GM18520 (cell line): ENCODE results near the gene PBX1.
"Not testable (repeated sequence)": the region's sequence is repeated elsewhere in the genome, so short reads cannot be mapped to it uniquely, and the experiment has no call there.

ENCODE experiments used
- ATAC-seq: cut with Tn5 transposase; IDR thresholded peaks from one replicate; pipeline ENCODE4 v1.9.1; 2021; ENCODE audit not compliant: unreplicated experiment

PBX1 gene

DNA sequence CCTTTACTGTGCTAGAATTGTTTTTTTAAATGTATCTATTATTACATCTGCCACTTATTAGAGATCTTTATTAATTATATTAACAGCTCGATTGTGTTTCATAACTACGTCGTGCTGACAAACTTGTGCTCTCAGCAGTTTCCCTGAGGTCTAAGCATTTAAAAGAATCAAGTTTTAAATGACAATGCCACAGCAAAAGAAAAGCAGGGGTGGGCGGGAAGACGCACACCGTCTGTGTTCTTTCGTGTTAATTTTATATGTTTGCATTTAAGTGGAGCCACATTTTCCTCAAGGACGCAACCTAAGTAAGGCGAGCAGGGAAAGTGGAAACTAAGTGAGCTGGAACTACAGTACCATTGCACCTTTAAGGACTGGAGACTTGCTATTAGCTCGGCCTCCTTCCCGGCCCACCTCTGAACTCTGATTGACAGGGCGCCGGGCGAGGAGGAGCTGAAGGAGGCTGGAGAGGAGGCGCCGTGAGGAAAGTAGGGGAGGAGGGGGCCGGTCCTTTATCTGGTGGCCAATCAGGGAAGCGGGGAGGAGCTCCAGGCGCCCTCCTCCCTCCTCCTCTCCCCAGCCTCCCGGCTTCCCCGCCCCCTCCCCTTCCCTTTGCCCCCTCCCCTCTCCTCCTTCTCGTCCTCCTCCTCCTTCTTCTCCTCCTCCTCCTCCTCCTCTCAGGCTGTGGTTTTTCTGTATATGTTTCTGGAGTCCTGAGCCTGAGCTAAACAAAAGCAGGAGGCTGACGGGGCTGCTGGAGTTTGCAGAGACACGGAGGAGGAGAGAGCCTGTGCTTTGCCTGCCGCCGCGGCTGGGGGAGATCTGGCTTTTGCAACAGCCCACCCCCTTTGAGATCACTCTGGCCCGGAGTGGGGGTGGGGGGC lies at the start of gene PBX1:
Gene PBX1 (plus strand): TSS at position 724 of the 881 bp plus-strand sequence.
- peak; percentile 100 for ATAC-seq

DNA sequence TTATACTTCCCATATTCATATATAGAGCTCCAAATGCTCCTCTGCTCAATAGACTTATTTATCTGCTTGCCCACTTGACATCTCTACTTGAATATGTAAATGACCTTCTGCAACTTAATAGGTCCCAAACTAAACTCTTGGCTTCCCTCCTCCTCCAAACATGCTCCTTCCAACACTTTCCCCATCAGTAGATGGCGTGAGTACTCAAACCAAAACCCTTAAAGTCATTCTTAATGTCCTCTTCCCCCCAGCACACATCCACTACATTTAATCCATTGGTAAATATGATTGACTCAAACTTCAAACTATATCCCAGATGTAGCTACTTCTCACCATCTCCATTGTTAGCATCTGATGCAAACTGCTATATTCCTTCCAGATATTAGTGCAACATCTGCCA lies 48.5 kb upstream of the PBX1 start:
- no peak for ATAC-seq

DNA sequence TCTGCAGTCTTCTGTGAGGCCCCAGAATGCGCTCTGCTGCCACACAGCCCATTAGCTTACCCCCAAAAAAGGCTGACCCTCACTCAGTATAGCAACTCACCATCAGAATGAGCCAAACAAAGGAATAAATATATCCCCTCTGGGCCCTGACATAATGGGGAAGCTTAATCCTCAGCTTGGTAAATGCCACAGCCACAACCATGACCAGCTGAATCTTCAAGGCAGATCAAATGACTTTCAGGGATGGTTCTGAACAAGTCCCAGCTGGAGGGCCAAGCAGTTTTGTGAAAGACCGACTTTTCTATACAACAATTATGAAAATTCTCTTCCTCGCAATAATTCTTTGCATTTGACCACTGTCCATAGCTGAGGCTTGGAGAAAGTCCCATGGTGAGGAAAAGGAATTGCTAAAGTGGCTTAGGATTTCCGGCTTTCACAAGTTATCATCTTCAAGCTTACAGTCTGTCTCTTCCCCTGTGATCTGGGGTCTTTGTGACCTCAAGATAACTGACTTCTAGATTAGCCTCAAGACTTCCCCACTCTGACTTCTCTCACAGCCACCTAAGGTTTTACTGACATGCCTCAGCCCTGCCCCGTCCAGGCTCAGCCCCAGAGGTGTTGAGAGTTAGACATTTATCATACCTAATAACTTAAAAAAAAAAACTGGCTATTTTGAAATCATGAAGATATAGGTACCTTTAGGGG lies 47.8 kb upstream of the PBX1 start:
- ATAC-seq, result no peak

DNA sequence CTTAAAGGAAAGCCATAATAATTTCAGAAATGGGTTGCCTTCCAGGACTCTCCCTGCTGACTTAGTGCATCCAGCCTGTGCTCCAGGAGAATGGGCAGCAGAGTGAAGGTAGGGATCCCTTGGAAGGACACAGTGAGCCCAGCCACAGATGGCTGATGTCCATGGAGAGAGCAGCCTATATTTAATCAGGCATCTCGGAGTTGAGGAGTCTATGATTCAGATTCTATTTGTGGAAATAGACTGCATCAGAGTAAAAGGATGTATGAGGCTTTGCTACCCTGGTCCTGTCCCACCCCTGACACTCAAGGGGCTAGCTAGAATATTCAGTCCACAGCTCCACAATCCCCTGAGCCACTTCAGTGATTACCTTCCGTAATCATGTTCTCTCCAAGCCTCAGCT lies 43.8 kb upstream of the PBX1 start:
- no peak for ATAC-seq

DNA sequence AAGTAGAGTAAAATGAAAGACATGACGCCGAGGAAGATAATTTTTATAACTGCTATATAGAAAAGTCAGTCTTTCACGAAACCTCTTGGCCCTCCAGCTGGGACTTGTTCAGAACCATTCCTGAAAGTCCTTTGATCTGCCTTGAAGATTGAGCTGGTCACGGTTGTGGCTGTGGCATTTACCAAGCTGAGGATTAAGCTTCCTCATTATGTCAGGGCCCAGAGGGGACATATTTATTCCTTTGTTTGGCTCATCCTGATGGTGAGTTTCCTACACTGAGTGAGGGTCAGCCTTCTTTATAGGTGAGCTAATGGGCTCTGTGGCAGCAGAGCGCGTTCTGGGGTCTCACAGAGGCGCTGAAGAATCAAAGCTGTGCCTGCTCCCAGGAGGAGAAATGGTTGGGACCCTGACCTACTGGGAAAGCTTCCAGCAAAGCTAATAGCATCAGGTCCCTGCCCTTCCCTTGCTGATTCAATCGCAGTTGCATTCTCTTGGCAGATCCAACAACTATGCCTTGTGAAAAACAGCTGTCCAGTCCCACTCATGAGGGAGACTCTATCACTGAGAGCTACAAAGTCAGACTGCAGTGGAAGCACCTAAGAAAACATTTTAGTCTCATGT lies 43.2 kb upstream of the PBX1 start:
- ATAC-seq, result no peak

DNA sequence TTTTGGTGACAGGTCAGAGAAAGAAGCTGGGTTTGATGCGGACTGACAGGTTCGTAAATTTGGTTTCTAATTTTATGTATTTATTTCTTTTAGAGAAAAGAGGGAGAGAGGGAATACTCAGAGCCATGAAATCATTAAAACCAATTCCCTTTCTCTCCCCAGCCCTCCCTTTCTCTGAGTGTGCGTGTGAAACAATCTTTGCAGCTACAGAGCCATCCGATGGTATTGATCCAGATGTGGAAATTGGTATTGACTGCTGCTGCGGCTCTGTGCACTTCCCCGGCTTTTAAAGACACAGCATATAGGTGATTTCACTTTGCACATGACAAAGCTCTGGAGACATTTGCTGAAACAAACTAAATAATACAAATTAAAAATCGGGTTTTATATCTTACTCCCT lies 42.4 kb upstream of the PBX1 start:
- ATAC-seq, result no peak

DNA sequence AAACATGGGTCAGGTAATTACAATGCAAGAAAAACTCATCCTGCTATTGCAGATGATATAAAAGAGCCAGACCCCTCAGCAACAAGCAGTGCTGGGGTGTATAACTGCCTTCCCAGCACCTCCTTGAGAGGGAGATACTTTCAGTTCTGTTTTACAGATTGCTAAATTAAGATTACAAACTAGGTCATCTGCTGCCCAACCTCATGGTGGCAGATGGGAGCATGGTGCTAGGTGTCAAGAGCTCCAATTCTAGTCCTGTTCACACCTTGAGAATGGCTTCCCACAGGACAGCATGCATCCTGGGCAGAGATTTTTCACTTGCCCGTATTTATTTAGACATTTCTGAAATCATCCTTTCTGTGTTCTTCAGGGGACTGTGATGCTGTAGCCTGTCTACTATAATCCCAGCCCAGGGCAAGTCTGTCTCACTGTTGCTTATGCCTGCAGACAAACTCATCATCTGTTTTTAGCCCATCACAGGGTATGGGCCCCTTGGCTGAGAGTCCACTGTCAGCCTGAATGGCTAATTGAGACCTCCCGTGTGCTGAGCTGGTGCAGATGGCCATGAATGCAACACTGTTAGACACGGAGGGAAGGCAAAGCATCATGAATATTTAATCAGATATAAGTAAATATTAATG lies 40.2 kb upstream of the PBX1 start:
- no peak for ATAC-seq

DNA sequence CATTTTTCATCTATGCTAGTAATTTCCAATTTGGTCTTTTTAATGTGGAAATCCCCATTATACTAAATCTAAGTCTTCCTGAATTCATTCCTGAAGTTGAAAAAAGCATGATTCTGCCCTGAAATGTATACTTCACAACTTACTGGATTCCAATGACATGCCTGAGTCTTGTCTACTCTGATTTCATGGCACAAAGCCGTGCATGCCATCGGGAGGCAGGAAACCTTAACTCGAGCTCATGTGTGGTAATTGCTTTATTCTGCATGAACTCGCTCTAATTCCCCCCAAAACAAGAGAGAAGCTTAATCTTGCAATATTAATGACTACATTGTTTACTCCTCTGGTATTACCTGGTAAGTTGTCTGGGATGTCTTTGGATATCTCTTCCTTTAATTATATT lies 39.6 kb upstream of the PBX1 start:
- ATAC-seq, result no peak

DNA sequence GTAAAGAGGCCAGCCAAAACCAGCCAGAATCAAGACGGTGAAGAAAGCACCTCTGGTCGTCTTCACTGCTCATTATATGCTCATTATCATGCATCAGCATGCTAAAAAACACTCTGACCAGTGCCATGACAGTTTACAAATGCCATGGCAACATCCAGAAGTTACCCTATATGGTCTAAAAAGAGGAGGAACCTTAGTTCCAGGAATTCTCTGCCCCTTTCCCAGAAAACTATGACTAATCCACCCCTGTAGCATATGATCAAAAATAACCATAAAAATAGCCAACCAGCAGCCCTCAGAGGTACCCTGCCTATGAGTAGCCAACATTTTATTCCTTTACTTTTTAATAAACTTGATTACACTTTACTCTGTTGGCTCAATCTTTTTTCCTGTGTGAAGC lies 34.2 kb upstream of the PBX1 start:
- ATAC-seq, result no peak

DNA sequence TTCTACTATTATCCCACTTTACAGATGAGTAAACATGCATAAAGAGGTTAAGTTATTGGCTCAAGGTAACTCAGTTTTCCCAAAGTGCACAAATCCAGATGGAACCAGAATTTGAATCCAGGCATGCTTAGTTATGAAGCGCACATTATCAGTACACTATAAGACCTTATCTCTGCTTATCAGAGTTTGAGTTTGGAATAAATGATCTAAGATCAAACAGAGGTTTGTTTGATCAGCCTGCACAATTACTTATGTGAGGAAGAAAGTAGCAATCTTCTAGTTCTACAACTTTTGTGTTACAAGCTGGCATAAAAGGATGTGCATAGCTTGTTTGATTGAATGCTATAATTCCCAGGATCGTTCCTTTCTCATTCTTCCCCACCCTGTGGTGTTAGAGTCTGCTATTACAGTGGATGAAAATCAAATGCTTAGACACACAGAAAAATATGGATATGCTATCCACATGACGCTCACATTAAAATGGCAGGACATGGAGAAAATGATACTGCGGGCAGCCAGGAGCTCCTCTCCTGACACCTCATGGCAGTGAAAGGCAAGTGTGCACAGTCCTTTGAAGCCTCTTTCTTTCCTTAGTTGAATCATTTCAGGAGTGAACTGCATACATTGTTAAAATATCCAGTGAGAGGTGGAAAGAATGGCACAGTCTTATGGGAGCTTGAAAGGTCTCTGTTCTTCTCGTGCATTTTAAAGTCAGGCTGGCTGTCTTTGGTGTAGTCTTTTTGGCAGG lies 23.9 kb upstream of the PBX1 start:
- ATAC-seq, result no peak

DNA sequence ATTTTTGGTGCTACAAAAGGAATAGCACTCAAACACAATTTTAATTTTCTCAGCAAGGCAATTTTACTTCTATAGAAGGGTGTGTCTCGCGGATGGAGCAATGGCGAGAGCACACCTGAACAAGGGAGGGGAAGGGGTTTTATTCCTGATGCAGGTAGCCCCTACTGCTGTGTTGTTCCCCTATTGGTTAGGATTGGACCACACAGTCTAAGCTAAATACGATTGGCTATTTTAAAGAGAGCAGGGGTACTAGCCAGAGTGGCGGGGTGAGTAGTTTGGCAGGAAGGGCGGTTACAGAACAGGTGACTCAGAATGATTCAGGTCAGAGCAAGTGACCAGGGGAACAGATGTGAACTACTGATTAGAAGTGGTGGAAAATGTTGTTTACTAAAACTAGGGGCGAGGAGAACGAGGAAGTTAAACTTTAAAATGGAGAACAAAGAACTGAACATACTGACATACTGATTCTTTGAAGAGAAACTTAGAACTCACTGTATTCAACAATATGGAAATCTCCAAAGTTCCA lies 6.5 kb upstream of the PBX1 start:
- not testable (repeated sequence) for ATAC-seq

DNA sequence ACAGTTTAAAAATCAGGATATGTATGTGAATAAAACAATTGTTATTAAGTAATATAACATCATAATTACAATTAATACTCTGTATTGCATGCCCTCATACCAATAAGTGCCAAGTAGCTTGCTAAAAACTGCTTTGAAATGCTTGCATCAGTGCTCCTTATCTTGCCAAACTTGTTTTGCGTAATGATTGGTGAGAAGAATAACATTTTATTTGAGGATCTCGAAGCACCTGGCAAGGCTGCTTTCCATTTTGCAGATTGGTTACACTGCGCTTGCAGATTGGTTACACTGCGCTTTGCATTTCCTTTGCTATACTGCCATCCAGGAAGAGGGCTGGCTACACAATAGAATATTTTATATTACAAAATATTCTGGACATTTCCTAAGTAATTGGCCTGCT lies 1.7 kb upstream of the PBX1 start:
- ATAC-seq, result no peak

DNA sequence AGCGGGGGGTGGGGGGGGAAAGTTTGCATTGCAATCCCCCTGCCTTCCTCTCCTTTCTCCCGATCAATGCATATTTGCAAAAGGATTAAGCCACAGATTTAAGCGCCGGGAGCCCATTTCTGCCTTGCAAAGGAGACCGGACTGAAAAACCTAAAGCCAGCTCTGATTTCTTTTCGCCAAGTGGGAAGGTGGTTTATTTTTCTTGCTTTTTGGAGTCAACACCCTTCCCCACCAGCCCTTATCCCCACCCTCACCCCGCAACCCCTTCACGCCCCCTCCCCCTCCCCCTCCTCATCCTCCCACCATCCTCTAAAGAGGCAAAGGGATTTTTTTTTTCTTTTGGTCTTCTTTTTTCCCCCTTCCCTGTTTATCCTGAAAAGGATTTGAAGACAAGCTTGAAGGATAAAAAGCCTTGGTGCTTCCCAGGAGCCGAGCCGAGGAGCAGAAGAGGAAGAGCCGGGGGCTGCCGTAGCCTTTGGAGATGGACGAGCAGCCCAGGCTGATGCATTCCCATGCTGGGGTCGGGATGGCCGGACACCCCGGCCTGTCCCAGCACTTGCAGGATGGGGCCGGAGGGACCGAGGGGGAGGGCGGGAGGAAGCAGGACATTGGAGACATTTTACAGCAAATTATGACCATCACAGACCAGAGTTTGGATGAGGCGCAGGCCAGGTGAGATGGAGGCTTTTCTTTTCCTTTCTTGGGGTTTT lies 513 bp downstream of the PBX1 start:
- ATAC-seq, result no peak

DNA sequence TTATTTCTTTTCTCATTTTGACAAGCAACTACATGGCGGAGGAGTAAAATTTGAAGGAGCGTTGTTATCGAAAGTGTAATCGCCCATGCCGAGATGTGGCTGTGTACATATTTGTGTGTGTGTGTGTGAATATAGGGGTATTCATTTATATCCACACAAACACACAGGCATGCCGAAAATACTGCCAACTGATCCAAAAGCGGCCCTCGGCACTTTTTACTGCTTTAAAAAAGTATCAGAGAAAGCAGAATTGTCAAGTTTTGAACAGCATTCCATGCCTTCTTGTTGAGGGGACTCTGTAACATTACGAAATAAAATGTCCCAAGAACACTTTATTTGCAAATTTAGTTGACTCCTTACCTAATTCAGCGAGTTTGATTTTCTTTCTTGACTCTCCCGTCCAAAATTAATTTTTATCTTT lies 1.1 kb downstream of the PBX1 start:
- no peak for ATAC-seq

DNA sequence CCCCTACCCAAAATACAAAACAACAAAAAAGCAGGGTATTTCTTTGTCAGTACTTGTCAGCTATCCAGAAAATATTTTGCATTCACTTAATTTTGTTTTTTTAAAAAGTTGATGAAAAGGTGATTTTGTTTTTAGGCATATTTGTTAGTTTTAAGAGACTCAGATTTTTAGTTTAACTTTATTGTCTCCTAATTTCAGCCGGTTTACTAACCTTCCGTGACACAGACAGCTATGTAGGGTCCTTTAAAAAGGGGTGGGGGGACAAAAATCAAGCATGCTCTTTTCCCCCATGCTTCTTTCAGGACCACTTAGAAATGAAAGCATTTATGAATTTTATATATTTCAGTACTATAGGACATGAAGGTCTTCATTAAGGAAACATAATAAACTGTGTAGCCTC lies 1.6 kb downstream of the PBX1 start:
- no peak for ATAC-seq

DNA sequence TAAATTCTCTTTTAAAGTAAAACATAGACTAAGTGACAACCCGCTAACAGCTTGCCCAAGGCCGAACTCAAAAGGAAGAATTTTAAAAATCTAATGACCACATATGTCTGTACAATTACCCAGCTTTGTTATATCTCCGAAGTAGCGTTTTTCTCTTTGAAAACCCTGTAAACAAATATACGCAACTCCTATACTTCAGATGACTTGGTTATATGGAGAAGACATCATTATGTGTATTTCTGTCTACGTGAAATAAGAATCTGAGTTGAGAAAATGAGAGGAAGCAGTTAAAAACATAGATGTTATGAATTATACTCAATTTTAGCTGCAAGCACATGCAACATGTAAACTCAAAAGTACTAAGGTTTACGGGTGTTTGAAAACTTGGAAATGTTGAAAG lies 2.0 kb downstream of the PBX1 start:
- ATAC-seq, result no peak

DNA sequence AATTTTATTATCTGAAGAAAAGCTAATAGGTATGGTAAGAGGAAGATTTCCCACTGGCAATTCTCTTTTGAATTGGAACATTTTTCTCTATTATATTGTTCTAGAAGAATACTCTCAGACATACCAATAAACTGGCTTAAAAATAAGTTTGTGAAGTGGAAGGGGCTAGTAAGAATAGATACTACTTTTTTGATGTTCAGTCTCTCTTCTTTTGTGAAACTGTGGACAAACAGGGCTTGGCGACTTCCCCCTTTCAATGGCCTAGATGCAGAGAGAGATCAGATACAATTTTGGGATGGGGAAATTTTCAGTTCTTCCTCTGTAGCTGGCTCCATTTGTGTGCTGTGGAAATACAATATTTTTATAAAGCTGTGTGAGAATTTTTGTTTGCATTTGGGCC lies 2.5 kb downstream of the PBX1 start:
- no peak for ATAC-seq

DNA sequence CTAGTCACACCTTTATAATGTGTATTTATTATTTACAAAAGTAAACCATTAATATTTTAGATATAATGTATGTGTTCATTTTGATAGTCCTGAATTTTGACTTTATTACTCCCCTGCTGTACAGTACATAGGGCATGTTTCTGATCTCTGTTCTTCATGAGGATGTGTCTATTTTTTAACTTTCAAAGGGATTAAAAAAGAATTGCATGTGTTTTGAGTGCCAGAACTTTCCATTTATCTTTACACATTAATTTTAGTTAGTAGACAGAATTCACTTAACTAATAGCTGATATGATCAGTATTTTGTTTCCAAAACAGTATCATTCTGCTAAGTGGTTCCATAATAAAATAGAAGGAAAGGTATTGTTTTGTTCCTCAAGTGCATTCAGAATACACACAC lies 3.1 kb downstream of the PBX1 start:
- ATAC-seq, result no peak

DNA sequence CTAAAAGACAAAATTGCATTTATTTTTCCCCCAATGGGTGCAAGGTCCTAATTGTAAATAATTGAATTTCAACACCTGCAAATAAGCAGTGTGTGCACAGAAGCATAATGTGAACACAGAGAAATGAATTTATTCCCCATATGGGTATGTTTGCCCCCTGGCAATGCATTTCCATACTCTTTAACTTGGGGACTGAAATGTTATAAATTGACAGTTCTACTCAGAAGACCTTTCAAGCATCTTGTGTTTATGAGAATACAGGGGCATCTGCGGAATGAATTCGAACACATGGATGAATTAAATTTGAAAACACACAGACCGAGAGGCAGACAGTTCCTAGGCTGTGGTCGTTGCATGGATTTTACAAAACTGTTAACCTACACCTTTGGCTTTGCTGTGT lies 3.5 kb downstream of the PBX1 start:
- ATAC-seq, result no peak

DNA sequence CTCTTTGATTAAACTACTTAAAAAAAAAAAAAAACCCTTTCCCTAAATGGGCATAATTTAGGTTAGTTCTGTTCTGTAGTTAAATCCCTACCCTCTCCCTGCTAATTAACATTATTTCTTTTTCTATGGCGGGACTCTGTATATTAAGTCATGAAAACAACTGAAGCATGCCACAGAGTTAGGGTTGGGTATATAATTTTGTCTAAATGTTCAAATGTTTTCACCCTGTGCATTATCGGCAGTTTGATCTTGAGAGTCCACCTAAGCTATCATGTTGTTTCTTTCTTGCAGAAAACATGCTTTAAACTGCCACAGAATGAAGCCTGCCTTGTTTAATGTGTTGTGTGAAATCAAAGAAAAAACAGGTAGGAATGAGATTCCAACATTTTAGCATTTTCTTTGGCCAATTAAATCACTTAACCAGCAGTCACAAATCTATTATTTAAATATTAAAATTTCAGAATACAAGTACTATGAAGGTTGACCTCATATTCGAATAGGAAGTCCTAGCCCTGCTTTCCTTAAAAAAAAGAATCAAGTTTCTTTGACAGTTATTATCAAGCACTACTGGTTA lies 4.0 kb downstream of the PBX1 start:
- ATAC-seq, result no peak
